Measurements from ENCODE around the gene ARID1B. TPM values are rescaled to one million over a fixed set of nuclear protein-coding genes. Genes with fewer than 3 reads are reported as not detected.

Gene ARID1B
- total RNA-seq, 1 experiment from 2014 or later, result 24.2 TPM

GRCh38 chr6:157172231-157172701, 395.1 kb downstream of the ARID1B start:
- no peaks in the 10 kb centered on the region for H3F3A ChIP-seq (ENCODE audit: low read length, unreplicated experiment)
- no peaks in the 10 kb centered on the region for H3K79me2 ChIP-seq (ENCODE audit: low read length)
- POLR2A ChIA-PET (ENCODE audit: unreplicated experiment), result no interaction called here
- intact Hi-C loops (cut with micrococcal nuclease), result no loop called here
- CTCF ChIA-PET, result interaction anchor here (1.0 kb wide), 1 partner anchor 12 kb away, joined by 3 read pairs; no protein-coding TSS in a partner anchor
- no peak overlapping the region for H3K9ac ChIP-seq (ENCODE audit: low read length)
- no peaks in the 10 kb centered on the region for H3K27me3 ChIP-seq (ENCODE audit: low read length)
- no peak for ATAC-seq
- no peaks in the 10 kb centered on the region for H3K4me1 ChIP-seq (ENCODE audit: insufficient read depth, low read length)
- H2AFZ ChIP-seq (ENCODE audit: low read length), result no peak overlapping the region
- no peak overlapping the region for H3K27ac ChIP-seq (ENCODE audit: low read length)
- TF ChIP-seq CTCF (conservative IDR thresholded peaks at IDR 0.05; ENCODE audit: low read depth, low read length) (no peak), EZH2phosphoT487 (IDR thresholded peaks at IDR 0.05; ENCODE audit: borderline replicate concordance, low read length) (no peak), EZH2 (IDR thresholded peaks at IDR 0.05; ENCODE audit: low read length, unreplicated experiment) (no peak)
- H4K20me1 ChIP-seq (ENCODE audit: low read length), result no peaks in the 10 kb centered on the region
- DNase-seq, result no peak
- H3K9me3 ChIP-seq (ENCODE audit: low read length), result no peaks in the 10 kb centered on the region
- no peaks in the 10 kb centered on the region for H3K9me2 ChIP-seq (replicated peaks; ENCODE audit: low read length)
- H3K36me3 ChIP-seq (ENCODE audit: low read depth, low read length), result 0 out of 2 replicates have a peak, but pooled peaks cover 3% of the 10 kb centered on the region
- no peak overlapping the region for H3K4me2 ChIP-seq (ENCODE audit: low read length)
- no TSS peak for BruUV-seq (replicated peaks)
- H3K4me3 ChIP-seq (ENCODE audit: low read length), result no peak overlapping the region

DNA sequence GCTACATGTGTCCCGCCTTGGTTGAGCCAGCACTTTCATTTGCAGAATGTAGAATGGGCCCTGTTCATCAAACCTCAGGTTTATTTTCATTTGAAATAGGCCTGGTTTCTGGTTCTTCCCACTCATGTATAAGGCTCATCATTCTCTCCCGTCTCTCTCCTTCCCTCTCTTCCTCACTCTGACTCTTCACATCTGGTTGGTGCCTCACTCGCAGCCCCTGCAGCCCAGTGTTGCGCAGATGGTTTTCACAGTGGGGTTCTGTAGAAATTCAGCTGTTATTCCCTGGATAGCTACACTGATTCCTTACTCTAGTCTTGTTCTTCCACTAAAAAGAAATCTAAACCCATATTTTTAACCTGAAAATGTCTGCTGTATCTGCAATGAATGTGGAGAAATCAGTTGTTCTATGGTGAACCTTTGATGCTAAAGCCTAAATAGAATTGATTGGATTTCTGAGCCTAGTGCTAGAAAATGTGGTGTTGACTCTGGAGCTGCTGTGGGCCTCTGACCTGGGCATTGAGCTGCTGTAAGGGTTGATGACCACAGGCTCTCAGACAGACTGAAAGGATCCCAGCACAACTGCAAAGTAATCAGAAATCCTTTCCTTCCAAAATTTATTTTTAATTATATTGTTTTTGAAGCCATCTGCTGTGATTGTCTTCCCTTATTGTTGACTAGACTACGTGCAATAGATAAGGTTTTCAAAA, 395.8 kb downstream of the ARID1B start:
- no TSS peak for BruUV-seq (replicated peaks)

More for the DNA sequence above, 395.8 kb downstream of the ARID1B start:
- Histone ChIP-seq H3K27ac (ENCODE audit: low read length) (no peak overlapping the region), H3K4me3 (ENCODE audit: low read length) (no peak overlapping the region), H3K36me3 (ENCODE audit: low read depth, low read length) (no peaks in the 10 kb centered on the region), H3K9me2 (replicated peaks; ENCODE audit: low read length) (no peaks in the 10 kb centered on the region), H3K4me1 (ENCODE audit: insufficient read depth, low read length) (no peaks in the 10 kb centered on the region), H4K20me1 (ENCODE audit: low read length) (no peaks in the 10 kb centered on the region), H3K9me3 (ENCODE audit: low read length) (no peaks in the 10 kb centered on the region), H3K9ac (ENCODE audit: low read length) (no peak overlapping the region), H3K4me2 (ENCODE audit: low read length) (no peak overlapping the region), H3K27me3 (ENCODE audit: low read length) (no peaks in the 10 kb centered on the region), H3K79me2 (ENCODE audit: low read length) (no peaks in the 10 kb centered on the region), H3F3A (ENCODE audit: low read length, unreplicated experiment) (no peaks in the 10 kb centered on the region), H2AFZ (ENCODE audit: low read length) (no peak overlapping the region)
- ChIA-PET POLR2A (ENCODE audit: unreplicated experiment) (no interaction called here), CTCF (no interaction called here)
- ATAC-seq (no peak), DNase-seq (no peak)
- intact Hi-C loops (cut with micrococcal nuclease), result no loop called here
- TF ChIP-seq CTCF (conservative IDR thresholded peaks at IDR 0.05; ENCODE audit: low read depth, low read length) (no peak), EZH2 (IDR thresholded peaks at IDR 0.05; ENCODE audit: low read length, unreplicated experiment) (no peak), EZH2phosphoT487 (IDR thresholded peaks at IDR 0.05; ENCODE audit: borderline replicate concordance, low read length) (no peak)
